ENCODE measurements around the gene VEGFB. TPM values are rescaled to one million over a fixed set of nuclear protein-coding genes. Genes with fewer than 3 reads are reported as not detected.
A peak's percentile ranks its signal among the peaks of the same experiment; 100 is the strongest.

VEGFB gene
- total RNA-seq, 1 donor, result 37.6 TPM

DNA sequence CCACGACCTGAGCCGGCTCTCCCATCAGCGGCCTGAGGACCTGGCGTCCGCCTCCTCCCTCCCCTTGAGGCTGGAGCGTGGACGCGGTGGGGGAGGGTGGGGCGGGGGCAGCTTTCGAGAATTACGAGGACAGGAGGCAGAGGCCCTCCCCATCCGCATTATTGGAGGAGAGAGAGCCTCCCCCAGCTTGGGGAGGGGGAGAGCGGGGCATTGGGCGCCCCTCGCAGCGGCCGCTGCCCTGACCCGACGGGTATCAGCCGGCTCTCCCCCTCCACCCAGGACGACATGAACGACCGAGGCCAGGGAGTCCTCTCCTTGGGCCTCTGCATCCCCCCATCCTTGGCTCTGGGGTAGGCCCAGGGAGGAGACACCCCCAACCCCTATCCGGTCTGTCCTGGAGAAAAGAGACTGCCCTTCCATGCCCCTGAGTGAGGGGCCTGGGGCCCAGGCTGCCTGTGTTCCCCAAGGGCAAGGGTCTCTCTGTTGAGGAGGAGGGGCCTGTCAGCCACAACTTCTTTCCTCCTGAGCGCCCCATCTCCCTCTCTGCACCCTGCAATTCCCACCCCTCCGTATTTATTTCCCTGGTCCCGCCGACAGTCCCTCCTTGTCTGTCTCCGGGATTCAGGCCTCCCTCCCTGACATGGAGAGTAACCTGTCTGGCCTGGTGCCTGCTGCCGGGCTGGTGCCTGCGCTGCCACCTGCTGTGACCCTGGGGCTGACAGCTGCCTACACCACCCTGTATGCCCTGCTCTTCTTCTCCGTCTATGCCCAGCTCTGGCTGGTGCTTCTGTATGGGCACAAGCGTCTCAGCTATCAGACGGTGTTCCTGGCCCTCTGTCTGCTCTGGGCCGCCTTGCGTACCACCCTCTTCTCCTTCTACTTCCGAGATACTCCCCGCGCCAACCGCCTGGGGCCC lies 51.8 kb downstream of the VEGFB start:
- peaks cover 33% of the 10 kb centered on the region for H3K79me2 ChIP-seq (ENCODE audit: insufficient read depth, low read length)
- peaks cover 16% of the 10 kb centered on the region for H3K36me3 ChIP-seq (ENCODE audit: insufficient read depth, low read length)
- peak; percentile 73 for DNase-seq (ENCODE audit: insufficient read length, low spot score, missing footprints)
- H4K20me1 ChIP-seq (ENCODE audit: insufficient read depth, low read length), result peaks cover 2% of the 10 kb centered on the region
- peak overlapping the region; percentile 83 for H3K4me3 ChIP-seq (ENCODE audit: insufficient read depth, low read length)
- peaks cover 21% of the 10 kb centered on the region for H3K4me1 ChIP-seq (ENCODE audit: insufficient read depth, low read length)
- H3K27ac ChIP-seq (ENCODE audit: low read depth, low read length), result no peak overlapping the region
- H3K27me3 ChIP-seq (ENCODE audit: insufficient read depth, low read length), result peaks cover 14% of the 10 kb centered on the region
- H2AFZ ChIP-seq (ENCODE audit: low read length), result no peak overlapping the region
- peak overlapping the region; percentile 99 for H3K4me2 ChIP-seq (ENCODE audit: insufficient read depth, low read length)
- H3K9me3 ChIP-seq (ENCODE audit: low read depth, low read length), result no peaks in the 10 kb centered on the region
- TF ChIP-seq, protein P1, sequence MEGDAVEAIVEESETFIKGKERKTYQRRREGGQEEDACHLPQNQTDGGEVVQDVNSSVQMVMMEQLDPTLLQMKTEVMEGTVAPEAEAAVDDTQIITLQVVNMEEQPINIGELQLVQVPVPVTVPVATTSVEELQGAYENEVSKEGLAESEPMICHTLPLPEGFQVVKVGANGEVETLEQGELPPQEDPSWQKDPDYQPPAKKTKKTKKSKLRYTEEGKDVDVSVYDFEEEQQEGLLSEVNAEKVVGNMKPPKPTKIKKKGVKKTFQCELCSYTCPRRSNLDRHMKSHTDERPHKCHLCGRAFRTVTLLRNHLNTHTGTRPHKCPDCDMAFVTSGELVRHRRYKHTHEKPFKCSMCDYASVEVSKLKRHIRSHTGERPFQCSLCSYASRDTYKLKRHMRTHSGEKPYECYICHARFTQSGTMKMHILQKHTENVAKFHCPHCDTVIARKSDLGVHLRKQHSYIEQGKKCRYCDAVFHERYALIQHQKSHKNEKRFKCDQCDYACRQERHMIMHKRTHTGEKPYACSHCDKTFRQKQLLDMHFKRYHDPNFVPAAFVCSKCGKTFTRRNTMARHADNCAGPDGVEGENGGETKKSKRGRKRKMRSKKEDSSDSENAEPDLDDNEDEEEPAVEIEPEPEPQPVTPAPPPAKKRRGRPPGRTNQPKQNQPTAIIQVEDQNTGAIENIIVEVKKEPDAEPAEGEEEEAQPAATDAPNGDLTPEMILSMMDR (IDR thresholded peaks at IDR 0.05; ENCODE audit: extremely low read depth, low read depth, low read length), result no peak

DNA sequence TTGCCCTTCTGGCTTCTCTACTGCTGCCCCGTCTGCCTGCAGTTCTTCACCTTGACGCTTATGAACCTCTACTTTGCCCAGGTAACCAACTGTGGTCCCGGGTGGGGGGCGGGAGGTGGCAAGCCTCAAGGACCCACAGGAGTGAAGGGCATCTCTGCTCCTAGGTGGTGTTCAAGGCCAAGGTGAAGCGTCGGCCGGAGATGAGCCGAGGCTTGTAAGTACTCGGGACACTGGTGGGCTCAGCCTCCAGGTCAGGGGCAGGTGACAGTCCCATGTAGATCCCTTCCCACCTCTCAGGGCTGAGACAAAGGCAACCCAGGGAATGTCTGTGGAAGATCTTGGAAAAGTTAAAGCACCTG lies 52.4 kb downstream of the VEGFB start:
- no peak overlapping the region for H3K4me3 ChIP-seq (ENCODE audit: insufficient read depth, low read length)
- H3K9me3 ChIP-seq (ENCODE audit: low read depth, low read length), result no peaks in the 10 kb centered on the region
- H3K4me2 ChIP-seq (ENCODE audit: insufficient read depth, low read length), result peak overlapping the region; percentile 99
- H4K20me1 ChIP-seq (ENCODE audit: insufficient read depth, low read length), result peaks cover 2% of the 10 kb centered on the region
- no peak overlapping the region for H3K27ac ChIP-seq (ENCODE audit: low read depth, low read length)
- H3K4me1 ChIP-seq (ENCODE audit: insufficient read depth, low read length), result peaks cover 21% of the 10 kb centered on the region
- peaks cover 20% of the 10 kb centered on the region for H3K27me3 ChIP-seq (ENCODE audit: insufficient read depth, low read length)
- peaks cover 12% of the 10 kb centered on the region for H3K36me3 ChIP-seq (ENCODE audit: insufficient read depth, low read length)
- peaks cover 30% of the 10 kb centered on the region for H3K79me2 ChIP-seq (ENCODE audit: insufficient read depth, low read length)
- TF ChIP-seq, protein P1 (IDR thresholded peaks at IDR 0.05; ENCODE audit: extremely low read depth, low read depth, low read length), result no peak
- peak; percentile 55 for DNase-seq (ENCODE audit: insufficient read length, low spot score, missing footprints)
- no peak overlapping the region for H2AFZ ChIP-seq (ENCODE audit: low read length)

- H3K27ac ChIP-seq (ENCODE audit: low read depth, low read length), result no peak overlapping the region
- no peak overlapping the region for H3K4me2 ChIP-seq (ENCODE audit: insufficient read depth, low read length)
- peaks cover 2% of the 10 kb centered on the region for H4K20me1 ChIP-seq (ENCODE audit: insufficient read depth, low read length)
- H3K4me3 ChIP-seq (ENCODE audit: insufficient read depth, low read length), result no peak overlapping the region
- H3K27me3 ChIP-seq (ENCODE audit: insufficient read depth, low read length), result peaks cover 30% of the 10 kb centered on the region
- H2AFZ ChIP-seq (ENCODE audit: low read length), result no peak overlapping the region
- TF ChIP-seq, protein P1 (IDR thresholded peaks at IDR 0.05; ENCODE audit: extremely low read depth, low read depth, low read length), result no peak
- H3K79me2 ChIP-seq (ENCODE audit: insufficient read depth, low read length), result peaks cover 23% of the 10 kb centered on the region
- peaks cover 3% of the 10 kb centered on the region for H3K36me3 ChIP-seq (ENCODE audit: insufficient read depth, low read length)
- no peaks in the 10 kb centered on the region for H3K9me3 ChIP-seq (ENCODE audit: low read depth, low read length)
- DNase-seq (ENCODE audit: insufficient read length, low spot score, missing footprints), result peak; percentile 86
- H3K4me1 ChIP-seq (ENCODE audit: insufficient read depth, low read length), result peaks cover 21% of the 10 kb centered on the region
These were observed 53.4 kb downstream of the VEGFB start for GRCh38 chr11:64287676-64288352.

DNA sequence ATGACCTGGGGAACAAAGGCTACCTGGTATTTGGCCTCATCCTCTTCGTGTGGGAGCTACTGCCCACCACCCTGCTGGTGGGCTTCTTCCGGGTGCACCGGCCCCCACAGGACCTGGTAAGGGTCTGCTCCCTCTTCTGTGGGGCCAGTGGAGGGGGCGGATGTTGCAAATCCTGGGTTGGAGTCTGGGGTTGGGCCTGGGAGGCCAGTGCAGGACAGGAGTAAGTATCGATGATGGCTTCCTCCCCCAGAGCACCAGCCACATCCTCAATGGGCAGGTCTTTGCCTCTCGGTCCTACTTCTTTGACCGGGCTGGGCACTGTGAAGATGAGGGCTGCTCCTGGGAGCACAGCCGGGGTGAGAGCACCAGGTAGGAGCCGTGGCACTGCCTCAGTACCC lies 54.0 kb downstream of the VEGFB start:
- peaks cover 17% of the 10 kb centered on the region for H3K79me2 ChIP-seq (ENCODE audit: insufficient read depth, low read length)
- H3K27me3 ChIP-seq (ENCODE audit: insufficient read depth, low read length), result peaks cover 35% of the 10 kb centered on the region
- H3K27ac ChIP-seq (ENCODE audit: low read depth, low read length), result no peak overlapping the region
- H3K4me1 ChIP-seq (ENCODE audit: insufficient read depth, low read length), result peaks cover 17% of the 10 kb centered on the region
- no peaks in the 10 kb centered on the region for H3K36me3 ChIP-seq (ENCODE audit: insufficient read depth, low read length)
- H3K9me3 ChIP-seq (ENCODE audit: low read depth, low read length), result no peaks in the 10 kb centered on the region
- H3K4me2 ChIP-seq (ENCODE audit: insufficient read depth, low read length), result no peak overlapping the region
- peaks cover 2% of the 10 kb centered on the region for H4K20me1 ChIP-seq (ENCODE audit: insufficient read depth, low read length)
- no peak overlapping the region for H3K4me3 ChIP-seq (ENCODE audit: insufficient read depth, low read length)
- no peak for DNase-seq (ENCODE audit: insufficient read length, low spot score, missing footprints)
- no peak overlapping the region for H2AFZ ChIP-seq (ENCODE audit: low read length)
- TF ChIP-seq, protein P1 (IDR thresholded peaks at IDR 0.05; ENCODE audit: extremely low read depth, low read depth, low read length), result no peak
